HepG2 (cell line): ENCODE data around the gene FETUB.

Source experiments
- CBX1 ChIP-seq: IDR thresholded peaks from one replicate; pipeline ENCODE4 v1.6.1; 2016; ENCODE audit warnings: antibody characterized with exemption, low read depth
- CREB3 ChIP-seq: sonication (generic); formaldehyde crosslinking; IDR thresholded peaks from 2 replicates; pipeline ENCODE4 v1.5.0; 2020; ENCODE audit warnings: missing genetic modification reagents
- HDAC2 ChIP-seq: sonication (generic); formaldehyde crosslinking; IDR thresholded peaks from 2 replicates; pipeline ENCODE4 v1.4.0; 2020; ENCODE audit warnings: missing genetic modification reagents
- HOMEZ ChIP-seq: IDR thresholded peaks from 2 replicates; pipeline ENCODE4 v1.6.1; 2016; ENCODE audit warnings: low read depth
- JUND ChIP-seq: sonication (generic); formaldehyde crosslinking; IDR thresholded peaks from 2 replicates; pipeline ENCODE4 v1.8.0; 2022; ENCODE audit warnings: mild to moderate bottlenecking, missing genetic modification reagents
- MTF1 ChIP-seq: sonication (generic); formaldehyde crosslinking; IDR thresholded peaks from 2 replicates; pipeline ENCODE4 v1.5.0; 2020; ENCODE audit warnings: missing genetic modification reagents
- SATB2 ChIP-seq: sonication (generic); formaldehyde crosslinking; IDR thresholded peaks from 2 replicates; pipeline ENCODE4 v1.5.0; 2020; ENCODE audit warnings: missing genetic modification reagents
- SRY ChIP-seq: sonication (generic); formaldehyde crosslinking; IDR thresholded peaks from 2 replicates; pipeline ENCODE4 v1.8.0; 2022; ENCODE audit warnings: mild to moderate bottlenecking, missing genetic modification reagents
- ZNF776 ChIP-seq: sonication (generic); formaldehyde crosslinking; IDR thresholded peaks from 2 replicates; pipeline ENCODE4 v1.4.0; 2020; ENCODE audit warnings: mild to moderate bottlenecking, missing genetic modification reagents

- TF ChIP-seq SRY (CRISPR knock-in tag) (no peak), HDAC2 (CRISPR knock-in tag) (no peak), SATB2 (CRISPR knock-in tag) (no peak), JUND (CRISPR knock-in tag) (no peak), MTF1 (no peak), ZNF776 (no peak), CREB3 (CRISPR knock-in tag) (no peak), HOMEZ (no peak), CBX1 (no peak)
These were observed 30.9 kb downstream of the FETUB start for GRCh38 chr3:186671051-186671450.
